Measurements from ENCODE around the gene EFHD1.

GRCh38 chr2:232647261-232647660, 13.9 kb downstream of the EFHD1 start:
- TF ChIP-seq CTCF (conservative IDR thresholded peaks at IDR 0.05) (no peak), ZFX (IDR thresholded peaks at IDR 0.05) (no peak)

Measured in C4-2B (cell line).